Medulla oblongata (tissue), 1 donor: ENCODE measurements around the gene NBEA.
"Not testable (repeated sequence)": the region's sequence is repeated elsewhere in the genome, so short reads cannot be mapped to it uniquely, and the experiment has no call there.

Source experiments
- DNase-seq: peaks from one replicate; pipeline ENCODE4 v3.0.0-alpha.2; 2015; ENCODE audit errors: extremely low spot score

NBEA gene

DNA sequence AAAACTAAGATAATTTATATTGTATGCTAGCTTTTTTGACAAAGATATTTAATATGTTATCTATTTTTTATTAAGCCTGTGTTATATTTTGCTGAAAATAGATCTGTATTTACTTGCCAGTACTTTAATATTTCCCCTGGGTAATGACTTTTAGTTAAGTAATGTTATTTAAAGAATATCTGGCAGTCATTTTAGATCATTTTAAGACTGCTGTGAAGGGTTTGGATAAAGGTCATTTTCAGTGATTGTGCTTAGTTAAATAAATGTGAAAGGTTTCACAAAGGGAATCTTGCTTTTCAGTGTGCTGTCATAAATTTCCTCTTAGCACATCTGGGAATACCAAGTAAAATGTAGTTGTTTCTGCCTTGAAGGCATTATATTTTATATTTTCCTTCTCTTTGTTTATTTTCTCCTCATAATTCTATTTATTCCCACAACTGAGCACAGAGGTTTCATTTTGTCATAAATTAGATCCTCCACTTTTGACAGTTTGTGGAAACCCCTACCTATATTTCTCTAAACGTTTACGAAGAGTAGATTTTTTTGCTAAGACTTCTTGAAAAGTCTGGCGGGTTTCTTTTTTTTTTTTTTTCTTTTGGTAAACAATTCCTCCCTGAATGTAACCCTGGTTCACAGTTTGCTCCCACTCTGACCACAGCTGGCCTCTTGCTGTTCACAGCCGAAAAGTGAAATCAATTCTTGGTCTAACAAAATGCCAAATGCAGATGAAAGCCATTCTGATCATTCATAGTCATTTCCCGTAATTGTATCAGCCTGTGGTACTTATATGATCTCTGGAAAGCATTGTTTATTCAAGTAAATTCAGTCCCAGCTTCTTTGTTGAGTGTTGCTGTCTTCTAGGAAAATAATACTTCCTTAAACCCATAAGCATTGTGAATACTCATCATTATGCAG lies 446.6 kb downstream of the NBEA start:
- DNase-seq = no peak

GRCh38 chr13:35389535-35389934 lies 447.5 kb downstream of the NBEA start:
- DNase-seq = no peak

DNA sequence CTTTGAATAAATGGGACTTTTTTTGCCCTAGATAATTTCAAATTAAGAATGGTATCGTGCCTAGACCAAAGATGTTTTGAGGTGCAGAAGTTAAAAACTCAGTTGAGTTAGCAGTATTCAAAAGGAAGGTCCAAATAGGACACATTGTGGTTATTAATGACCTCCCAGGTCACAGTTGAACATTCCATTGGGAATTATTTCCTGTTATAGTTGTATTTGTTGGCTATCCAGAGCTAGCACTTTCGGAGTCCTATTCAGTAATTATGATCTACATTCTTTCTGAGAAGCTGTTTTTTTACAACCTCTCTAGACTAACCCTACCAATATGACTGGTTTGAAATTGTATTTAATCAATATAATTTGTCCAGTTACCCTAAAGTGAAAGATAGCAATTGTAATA lies 450.7 kb downstream of the NBEA start:
- no peak for DNase-seq

DNA sequence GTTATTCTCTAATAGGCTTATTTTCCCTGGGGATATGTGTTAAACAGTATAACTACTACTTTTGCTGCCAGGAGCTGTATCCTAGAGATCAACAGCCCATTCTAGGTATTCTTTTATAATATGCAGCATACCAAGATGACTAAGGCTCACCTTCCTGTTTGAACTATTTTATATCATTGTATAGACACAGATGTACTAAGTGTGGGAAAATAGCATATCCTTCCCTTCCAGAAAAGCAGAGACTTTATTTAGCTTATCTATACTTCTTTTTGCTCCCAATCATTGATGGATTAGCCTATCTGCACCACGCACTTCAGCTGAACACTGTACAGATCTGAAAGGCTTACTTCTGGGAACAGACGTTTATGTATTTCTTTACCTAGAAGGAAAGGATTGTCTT lies 451.8 kb downstream of the NBEA start:
- no peak for DNase-seq

- DNase-seq = not testable (repeated sequence)
These were observed 466.2 kb downstream of the NBEA start for GRCh38 chr13:35408285-35408684.

GRCh38 chr13:35411059-35411744 lies 469.1 kb downstream of the NBEA start:
- no peak for DNase-seq

- DNase-seq = no peak
These were observed 506.4 kb downstream of the NBEA start for GRCh38 chr13:35448465-35448864.

DNA sequence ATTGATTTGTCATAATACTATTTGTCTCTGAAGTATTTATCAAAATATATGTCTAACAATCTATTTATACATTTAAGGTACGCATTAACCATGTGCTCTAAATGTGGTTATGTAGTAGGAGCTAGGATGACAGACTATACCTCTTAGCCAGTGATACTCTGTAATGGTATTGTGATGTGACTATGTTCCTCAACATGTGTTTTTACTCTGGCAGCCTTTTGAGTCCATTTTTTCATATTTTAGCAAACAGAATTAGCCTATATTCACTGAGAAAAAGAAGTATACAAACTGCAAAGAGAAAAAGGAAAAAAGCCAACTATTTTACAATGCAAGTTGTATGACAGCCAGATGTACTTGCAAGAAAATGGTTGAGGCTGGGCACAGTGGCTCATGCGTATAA lies 507.8 kb downstream of the NBEA start:
- DNase-seq = no peak

DNA sequence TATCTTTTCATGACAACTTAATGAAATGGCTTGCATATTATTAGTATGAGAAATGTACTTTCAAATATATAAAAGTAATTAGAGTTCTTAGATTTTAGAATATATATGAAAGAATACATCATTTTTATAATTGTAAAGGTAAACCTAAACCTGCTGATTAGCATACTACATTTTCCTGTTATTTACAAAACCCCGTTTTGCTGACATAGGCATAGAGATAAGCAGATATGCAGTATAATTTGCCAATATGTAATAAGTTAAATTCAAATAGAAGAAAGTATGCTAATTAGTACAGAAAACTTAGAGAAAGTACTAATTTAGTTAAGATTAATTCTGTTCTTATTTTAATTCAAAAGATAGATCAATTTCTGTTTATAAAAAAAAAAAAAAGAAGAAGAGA lies 513.0 kb downstream of the NBEA start:
- DNase-seq = no peak

DNA sequence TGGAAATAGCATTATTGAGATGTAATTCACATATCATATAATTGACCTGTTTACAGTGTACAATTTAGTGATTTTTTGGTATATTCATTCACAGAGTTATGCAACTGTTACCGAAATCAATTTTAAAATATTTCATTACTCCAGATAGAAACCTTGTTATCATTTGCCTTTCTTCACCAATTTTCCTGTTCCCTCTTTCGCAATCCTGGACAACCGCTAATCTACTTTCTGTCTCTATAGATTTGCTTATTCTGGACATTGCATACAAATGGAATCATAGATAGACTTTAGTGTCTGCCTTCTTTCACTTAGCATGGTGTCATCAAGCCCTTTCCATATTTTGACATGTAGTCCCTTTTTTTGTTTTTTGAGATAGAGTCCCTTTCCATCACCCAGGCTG lies 515.2 kb downstream of the NBEA start:
- DNase-seq = no peak

DNA sequence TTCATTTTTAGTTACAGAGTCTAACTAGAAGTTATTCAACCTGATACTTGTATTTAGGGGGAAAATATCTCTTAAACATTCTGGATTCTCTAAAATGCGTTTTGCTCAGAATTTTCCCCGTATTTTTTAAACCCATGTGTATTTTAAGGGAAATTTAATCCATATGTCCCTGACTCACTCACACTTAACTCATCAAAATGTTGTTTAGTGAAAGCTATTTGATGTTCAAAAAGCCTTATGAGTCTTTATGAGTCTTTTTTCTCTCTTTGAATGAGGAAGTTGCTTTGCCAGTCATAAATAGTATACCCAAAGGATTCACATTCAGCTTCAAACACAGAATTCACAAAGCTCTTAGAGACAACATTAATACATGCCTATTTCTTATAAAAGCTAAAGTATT lies 518.0 kb downstream of the NBEA start:
- no peak for DNase-seq

DNA sequence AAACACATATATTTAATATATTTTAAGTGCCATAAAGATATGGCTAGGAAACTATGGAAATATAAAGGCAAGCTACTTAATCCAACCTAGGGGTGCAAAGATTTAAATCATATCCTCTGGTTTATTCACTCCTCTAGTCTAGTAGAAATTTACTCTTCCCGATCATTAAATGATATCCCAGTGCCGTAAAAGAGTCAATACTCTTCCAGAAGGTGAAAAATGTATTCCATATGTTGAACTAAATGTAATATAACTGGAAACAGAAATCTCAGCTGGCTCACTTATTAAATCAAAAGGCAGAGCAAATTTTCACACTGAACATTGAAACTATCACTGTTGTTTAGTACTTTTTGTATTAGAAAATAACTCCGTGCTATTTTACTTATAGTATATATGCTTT lies 523.3 kb downstream of the NBEA start:
- DNase-seq = no peak

DNA sequence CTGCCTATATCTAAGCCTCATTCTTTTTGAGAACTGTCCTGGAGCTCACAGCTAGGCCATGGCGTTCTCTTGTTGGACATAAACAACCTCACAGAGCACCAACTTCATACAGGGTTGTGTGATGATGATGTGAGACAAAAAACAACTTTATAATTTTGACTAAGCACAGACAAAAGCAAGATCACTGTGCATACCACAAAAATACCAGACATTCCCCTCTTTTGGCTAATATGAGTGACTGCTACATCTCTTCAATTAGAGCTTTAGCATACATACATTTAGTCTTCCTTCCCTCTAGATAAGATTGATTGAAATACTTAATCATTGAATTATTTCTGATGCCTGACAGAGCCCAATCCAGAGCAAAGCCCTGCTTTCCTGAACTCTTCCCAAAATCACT lies 526.1 kb downstream of the NBEA start:
- DNase-seq = no peak

GRCh38 chr13:35469806-35470525 lies 527.9 kb downstream of the NBEA start:
- DNase-seq = no peak

DNA sequence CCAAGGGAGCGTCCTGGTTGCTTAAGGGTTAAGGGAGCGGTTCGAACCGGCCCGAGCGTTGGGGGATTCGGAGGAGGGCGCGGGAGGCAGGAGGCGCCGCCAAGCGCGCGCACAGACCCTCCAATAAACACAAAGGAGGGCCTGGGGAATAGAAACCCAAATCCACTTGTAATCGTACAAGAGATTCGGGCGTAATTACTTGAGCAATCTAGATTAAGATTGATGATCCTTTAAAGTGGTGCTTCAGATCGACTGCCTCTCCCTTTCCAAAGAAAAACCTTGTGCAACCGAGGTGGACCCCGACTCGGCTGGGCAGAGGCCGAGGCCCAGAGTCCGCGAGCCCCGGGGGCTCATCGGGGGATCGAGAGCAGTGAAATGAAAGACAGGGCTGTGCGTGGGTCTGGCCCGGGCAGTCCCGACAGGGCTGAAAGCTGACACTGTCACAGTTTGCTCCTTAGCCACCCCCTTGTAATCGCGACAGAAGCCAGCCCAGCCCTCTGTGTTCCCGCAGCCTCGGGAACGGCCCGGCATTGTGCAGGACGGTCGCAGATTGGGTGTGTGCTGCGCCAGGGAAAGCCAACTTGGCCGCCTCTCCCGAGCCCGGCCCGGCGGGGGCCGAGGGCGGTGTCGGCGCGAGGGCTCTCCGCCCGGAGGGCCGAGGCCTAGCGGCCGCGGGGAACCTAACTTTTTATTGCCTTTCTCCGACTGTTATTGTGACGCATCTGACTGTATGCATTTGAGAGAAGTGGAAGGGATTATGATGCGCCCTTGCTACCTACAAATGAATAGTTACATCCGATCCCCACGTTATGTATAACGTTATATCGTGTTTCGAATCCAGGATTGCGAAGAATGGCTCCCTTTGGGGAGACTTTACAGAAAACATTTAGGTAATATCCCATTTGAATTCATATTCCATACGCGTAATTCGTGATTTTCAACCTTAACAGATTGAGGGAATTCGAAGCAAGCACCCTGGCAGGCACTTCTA lies 528.9 kb downstream of the NBEA start:
- peak; percentile 27 for DNase-seq

GRCh38 chr13:35471706-35472322 lies 529.7 kb downstream of the NBEA start:
- no peak for DNase-seq

DNA sequence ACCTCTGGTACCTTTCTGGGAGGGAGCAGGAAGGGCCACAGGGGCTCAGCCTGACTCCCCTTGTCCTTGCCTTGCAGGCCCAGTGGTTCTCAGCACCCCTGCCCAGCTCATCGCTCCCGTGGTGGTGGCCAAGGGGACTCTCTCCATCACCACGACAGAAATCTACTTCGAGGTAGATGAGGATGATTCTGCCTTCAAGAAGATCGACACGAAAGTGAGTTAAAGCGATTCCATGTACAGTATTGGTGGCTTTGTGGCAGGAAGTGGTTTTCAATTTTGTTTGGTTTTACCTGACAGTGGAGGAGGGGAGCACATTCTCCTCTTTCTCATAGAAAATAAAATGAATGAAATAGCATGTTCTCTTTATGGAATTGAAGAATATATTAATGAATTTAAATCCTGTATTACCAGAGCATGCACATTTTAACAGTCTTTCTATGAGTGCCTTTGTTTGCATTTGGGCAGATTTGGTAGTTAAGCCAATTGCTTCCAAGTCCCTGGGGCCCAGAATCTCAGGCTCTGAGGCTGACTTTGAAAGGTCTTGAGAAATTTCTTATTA lies 530.3 kb downstream of the NBEA start:
- DNase-seq = no peak

DNA sequence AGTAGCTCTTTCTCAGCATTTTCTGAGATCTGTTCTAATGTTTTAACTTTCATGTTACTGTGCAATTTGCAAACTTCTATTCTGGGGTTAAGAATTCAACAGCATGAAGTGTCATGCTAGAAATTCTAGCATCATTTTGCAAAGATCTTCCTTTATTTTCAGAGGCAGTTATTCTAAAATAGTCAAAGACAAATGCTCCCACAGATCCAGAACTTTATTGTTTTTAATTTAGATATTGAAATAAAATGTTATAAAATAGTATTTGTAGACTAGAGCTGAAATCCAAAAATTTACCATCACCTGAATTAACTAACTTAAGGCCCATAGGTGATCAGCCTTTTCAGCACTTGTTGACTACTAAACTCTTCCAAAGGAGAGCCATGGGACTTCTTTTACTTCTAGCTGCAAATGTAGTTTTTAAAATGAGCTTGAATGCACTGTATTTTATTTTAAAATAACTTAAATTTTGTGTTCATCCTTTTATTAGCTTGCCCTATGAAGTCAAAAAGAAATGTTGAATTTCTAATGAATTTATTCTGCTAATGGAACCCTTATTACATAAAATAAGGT lies 531.2 kb downstream of the NBEA start:
- no peak for DNase-seq

DNA sequence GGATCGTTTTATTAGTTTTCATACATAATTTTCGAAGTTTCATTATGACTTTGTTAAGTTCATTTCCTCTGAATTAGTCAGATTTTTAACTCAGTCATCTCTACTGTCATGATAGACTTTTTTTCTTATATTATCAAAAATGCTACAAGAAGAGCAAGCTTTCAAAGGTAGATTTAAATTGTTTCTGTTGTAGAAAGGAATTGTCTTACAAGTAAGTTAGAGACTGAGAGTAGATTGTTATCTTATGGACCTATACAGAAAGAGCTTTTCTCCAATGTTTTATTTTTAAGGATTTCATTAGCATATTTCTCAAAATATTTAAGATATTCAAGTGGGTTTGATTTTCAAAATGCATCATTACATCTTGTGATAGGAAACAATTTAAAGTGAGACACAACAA lies 531.7 kb downstream of the NBEA start:
- DNase-seq = no peak
